GM13977 (cell line): ENCODE data around the gene GRPEL2.
A peak's percentile ranks its signal among the peaks of the same experiment; 100 is the strongest.

Source experiments
- DNase-seq: peaks from one replicate; pipeline ENCODE4 v3.0.0; 2012; ENCODE audit warnings: low spot score
- CTCF ChIP-seq: IDR thresholded peaks from 2 replicates; pipeline ENCODE4 v1.5.1; 2012; ENCODE audit warnings: mild to moderate bottlenecking, control low read depth; ENCODE audit not compliant: insufficient read depth; ENCODE audit errors: extremely low read depth, missing control alignments
- in situ Hi-C: fragments of 300-500 bp; cut with MboI; formaldehyde crosslinking; loops from one replicate; pipeline ENCODE4 v1.12.0; 2022; ENCODE audit warnings: low sequenced_read_pairs, low pct_unique_long_range_greater_than_20kb, mixed read lengths, inconsistent platforms; ENCODE audit not compliant: unreplicated experiment

GRPEL2 gene

GRCh38 chr5:149365418-149365817 is 20.1 kb downstream of the GRPEL2 start:
- no peak for TF ChIP-seq CTCF
- DNase-seq, result no peak
- in situ Hi-C loops, result no loop called here

GRCh38 chr5:149366169-149366729 is 20.9 kb downstream of the GRPEL2 start:
- in situ Hi-C loops, result no loop called here
- no peak for DNase-seq
- no peak for TF ChIP-seq CTCF

- DNase-seq, result peak; percentile 86
- TF ChIP-seq CTCF, result peak; percentile 84
- in situ Hi-C loops, result no loop called here
Measured at GRCh38 chr5:149367249-149367971, 22.1 kb downstream of the GRPEL2 start.

- TF ChIP-seq CTCF, result no peak
- DNase-seq, result no peak
- in situ Hi-C loops, result no loop called here
Measured at GRCh38 chr5:149367972-149368645, 22.8 kb downstream of the GRPEL2 start.

GRCh38 chr5:149370878-149371277 is 25.6 kb downstream of the GRPEL2 start:
- no peak for DNase-seq
- TF ChIP-seq CTCF, result no peak
- in situ Hi-C loops, result loop anchor here (10.0 kb wide), 1 partner anchor 194 kb away; no protein-coding TSS in a partner anchor

- DNase-seq, result peak; percentile 85
- TF ChIP-seq CTCF, result peak; percentile 87
- in situ Hi-C loops, result loop anchor here (10.0 kb wide), 1 partner anchor 193 kb away; no protein-coding TSS in a partner anchor
Measured at GRCh38 chr5:149371296-149371962, 26.1 kb downstream of the GRPEL2 start.
